Esophagus squamous epithelium (tissue), 4 donors: ENCODE results near the gene MOB3A.

Experiments used
- POLR2A ChIP-seq, 4 donors: fragments of 450-650 bp; IDR thresholded peaks; one replicate each; pipeline ENCODE4 v1.6.1; 2017; ENCODE audit warnings: antibody characterized with exemption in 4 of 4, mild to moderate bottlenecking in 4 of 4, moderate library complexity in 3 of 4
- TF ChIP-seq, protein P1 (sequence below), 6 experiments: fragments of 450-650 bp in 4 of 6; fragments of 200-600 bp in 2 of 6; sonication (generic) in 2 of 6; IDR thresholded peaks; one replicate each; pipeline ENCODE4 v1.5.1; 2016 to 2019; ENCODE audit warnings: antibody characterized with exemption in 6 of 6, mild to moderate bottlenecking in 4 of 6, moderate library complexity in 4 of 6

GRCh38 chr19:2080336-2080988, 15.7 kb downstream of the MOB3A start:
- TF ChIP-seq, protein P1, sequence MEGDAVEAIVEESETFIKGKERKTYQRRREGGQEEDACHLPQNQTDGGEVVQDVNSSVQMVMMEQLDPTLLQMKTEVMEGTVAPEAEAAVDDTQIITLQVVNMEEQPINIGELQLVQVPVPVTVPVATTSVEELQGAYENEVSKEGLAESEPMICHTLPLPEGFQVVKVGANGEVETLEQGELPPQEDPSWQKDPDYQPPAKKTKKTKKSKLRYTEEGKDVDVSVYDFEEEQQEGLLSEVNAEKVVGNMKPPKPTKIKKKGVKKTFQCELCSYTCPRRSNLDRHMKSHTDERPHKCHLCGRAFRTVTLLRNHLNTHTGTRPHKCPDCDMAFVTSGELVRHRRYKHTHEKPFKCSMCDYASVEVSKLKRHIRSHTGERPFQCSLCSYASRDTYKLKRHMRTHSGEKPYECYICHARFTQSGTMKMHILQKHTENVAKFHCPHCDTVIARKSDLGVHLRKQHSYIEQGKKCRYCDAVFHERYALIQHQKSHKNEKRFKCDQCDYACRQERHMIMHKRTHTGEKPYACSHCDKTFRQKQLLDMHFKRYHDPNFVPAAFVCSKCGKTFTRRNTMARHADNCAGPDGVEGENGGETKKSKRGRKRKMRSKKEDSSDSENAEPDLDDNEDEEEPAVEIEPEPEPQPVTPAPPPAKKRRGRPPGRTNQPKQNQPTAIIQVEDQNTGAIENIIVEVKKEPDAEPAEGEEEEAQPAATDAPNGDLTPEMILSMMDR (IDR thresholded peaks at IDR 0.05): no peak
- no peak for TF ChIP-seq POLR2A (IDR thresholded peaks at IDR 0.05)
